RWPE1 (cell line): Measurements from ENCODE around the gene C1QC.

Source experiments
- CTCF ChIA-PET: fragments of 350-600 bp; sonication (Branson Sonifier 250); formaldehyde crosslinking; extraction: SDS; loops from one replicate; lab custom pipeline; 2021; lab: Yijun Ruan, JAX
- POLR2A ChIA-PET: fragments of 400-600 bp; formaldehyde crosslinking; extraction: SDS; loops from one replicate; lab custom pipeline; 2020; ENCODE audit warnings: antibody characterized with exemption; ENCODE audit not compliant: low non-redundant PET; lab: Yijun Ruan, JAX
- DNase-seq: peaks from one replicate; pipeline ENCODE4 v3.0.0; 2012; ENCODE audit warnings: low spot score
- H3K27ac ChIP-seq: fragments of 450-650 bp; 2 replicates; pipeline ENCODE4 v1.5.1; 2017
- TF ChIP-seq, protein P1 (sequence below): fragments of 450-650 bp; conservative IDR thresholded peaks from 2 replicates; pipeline ENCODE4 v1.5.1; 2017; ENCODE audit warnings: low read depth, mild to moderate bottlenecking

The C1QC gene

DNA sequence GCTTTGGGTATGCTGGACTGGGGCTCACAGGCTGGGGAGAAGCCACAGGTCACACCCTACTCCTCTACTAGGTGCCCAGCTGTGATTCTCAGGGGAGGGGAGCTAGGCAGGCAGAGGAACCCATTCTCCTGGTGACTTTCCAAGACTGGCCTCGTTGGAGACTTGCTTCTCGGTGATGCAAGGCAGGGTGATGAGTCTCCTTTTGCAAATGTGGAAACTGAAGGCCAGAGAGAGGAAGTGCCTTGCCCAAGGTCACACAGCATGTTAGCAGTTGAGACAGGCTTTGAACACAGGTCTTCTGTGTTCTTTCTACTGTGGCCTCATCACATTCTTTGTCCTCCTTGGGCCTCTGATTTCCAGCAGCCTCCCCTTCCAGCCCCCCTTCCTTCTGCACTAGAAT lies 27.5 kb upstream of the C1QC start:
- CTCF ChIA-PET, result no interaction called here
- DNase-seq, result no peak
- TF ChIP-seq, protein P1, sequence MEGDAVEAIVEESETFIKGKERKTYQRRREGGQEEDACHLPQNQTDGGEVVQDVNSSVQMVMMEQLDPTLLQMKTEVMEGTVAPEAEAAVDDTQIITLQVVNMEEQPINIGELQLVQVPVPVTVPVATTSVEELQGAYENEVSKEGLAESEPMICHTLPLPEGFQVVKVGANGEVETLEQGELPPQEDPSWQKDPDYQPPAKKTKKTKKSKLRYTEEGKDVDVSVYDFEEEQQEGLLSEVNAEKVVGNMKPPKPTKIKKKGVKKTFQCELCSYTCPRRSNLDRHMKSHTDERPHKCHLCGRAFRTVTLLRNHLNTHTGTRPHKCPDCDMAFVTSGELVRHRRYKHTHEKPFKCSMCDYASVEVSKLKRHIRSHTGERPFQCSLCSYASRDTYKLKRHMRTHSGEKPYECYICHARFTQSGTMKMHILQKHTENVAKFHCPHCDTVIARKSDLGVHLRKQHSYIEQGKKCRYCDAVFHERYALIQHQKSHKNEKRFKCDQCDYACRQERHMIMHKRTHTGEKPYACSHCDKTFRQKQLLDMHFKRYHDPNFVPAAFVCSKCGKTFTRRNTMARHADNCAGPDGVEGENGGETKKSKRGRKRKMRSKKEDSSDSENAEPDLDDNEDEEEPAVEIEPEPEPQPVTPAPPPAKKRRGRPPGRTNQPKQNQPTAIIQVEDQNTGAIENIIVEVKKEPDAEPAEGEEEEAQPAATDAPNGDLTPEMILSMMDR, result no peak
- H3K27ac ChIP-seq, result no peak overlapping the region
- POLR2A ChIA-PET, result no interaction called here

DNA sequence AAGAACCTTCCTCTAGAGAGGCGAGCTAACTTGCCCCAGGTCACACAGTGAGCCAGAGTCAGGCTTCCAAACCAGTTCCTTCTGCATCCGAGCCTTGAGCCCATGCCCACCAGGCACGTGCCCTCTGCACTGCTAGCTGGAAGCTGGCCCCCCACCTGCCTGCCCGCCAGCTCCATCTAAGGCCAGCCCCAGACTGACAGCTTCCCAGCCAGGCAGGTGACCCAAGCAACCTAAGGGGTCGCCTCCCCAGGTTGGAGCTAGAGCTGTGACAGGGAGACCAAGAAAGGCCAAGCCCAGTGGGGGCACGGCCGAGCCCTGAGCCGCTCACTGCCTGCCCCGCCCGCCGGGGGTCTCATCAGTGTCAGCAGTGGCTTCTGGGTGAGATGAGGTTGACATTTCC lies 26.9 kb upstream of the C1QC start:
- POLR2A ChIA-PET, result no interaction called here
- DNase-seq, result no peak
- H3K27ac ChIP-seq, result no peak overlapping the region
- CTCF ChIA-PET, result no interaction called here
- TF ChIP-seq, protein P1, result no peak

DNA sequence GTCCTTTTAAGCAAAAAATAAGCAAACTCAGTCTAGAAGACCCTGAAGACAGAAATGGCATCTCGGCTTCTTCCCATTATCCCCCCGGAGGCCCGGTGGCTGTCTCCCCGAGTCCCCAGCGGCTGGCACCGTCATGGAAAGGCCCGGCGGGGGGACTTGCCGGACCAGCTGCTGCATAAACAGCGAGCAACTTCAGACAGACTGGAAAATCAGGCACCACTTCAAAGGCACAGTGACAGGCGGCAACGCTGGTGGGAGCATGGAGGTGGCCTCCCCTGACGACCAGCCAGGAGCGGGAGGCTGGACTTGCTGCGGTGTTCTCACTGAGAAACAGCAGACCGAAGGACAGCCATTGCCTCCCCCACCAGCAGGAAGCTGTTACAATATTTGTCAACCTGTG lies 25.4 kb upstream of the C1QC start:
- CTCF ChIA-PET, result interaction anchor here (0.6 kb wide), 1 partner anchor 86 kb away, joined by 4 read pairs; no protein-coding TSS in a partner anchor

DNA sequence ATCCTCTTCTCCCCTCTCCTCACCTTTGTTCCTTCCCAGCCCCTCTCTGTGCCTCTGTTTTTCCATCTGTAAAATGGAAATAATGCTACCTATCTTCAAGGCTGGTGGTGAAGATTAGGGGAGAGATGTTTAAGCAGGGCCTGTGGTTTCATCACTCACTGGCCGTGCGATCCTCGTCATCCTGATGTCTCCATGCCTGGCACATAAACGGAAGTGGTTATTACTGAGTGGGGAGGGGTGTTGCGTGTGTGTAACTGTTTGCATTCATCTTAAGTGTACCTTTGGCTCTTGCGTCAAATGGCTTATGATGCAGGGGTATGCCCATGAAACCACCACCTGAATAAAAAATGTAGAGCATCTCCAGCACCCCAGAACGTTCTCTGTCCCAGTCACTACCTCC lies 24.2 kb upstream of the C1QC start:
- CTCF ChIA-PET, result no interaction called here
- TF ChIP-seq, protein P1, result no peak
- no peak for DNase-seq
- H3K27ac ChIP-seq, result no peak overlapping the region
- POLR2A ChIA-PET, result no interaction called here

More for the DNA sequence above, 25.4 kb upstream of the C1QC start:
- no peak for DNase-seq
- TF ChIP-seq, protein P1, result no peak
- no peak overlapping the region for H3K27ac ChIP-seq
- POLR2A ChIA-PET, result no interaction called here

DNA sequence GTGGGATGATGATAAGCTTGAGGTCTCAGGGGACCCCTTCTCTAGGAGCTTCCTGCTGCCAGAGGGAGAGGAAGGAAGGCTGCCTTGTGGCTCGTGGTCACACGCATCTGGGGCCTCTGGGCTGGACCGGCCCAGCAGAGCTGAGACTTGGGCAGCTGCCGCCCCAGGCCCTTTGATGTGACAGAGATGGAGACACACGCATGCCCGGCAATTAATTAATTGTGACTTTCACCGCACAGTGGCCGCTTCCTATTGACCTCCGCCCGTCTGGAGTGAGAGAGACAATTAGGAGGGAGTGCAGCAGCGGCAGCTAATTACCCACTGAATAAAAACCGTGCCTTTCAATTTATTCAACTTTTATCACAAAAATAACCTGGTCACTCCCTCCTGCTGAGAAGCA lies 23.6 kb upstream of the C1QC start:
- no peak overlapping the region for H3K27ac ChIP-seq
- DNase-seq, result no peak
- ChIA-PET POLR2A (no interaction called here), CTCF (interaction anchor here (0.7 kb wide), 1 partner anchor 27 kb away, joined by 3 read pairs; no protein-coding TSS in a partner anchor)
- TF ChIP-seq, protein P1, result no peak

DNA sequence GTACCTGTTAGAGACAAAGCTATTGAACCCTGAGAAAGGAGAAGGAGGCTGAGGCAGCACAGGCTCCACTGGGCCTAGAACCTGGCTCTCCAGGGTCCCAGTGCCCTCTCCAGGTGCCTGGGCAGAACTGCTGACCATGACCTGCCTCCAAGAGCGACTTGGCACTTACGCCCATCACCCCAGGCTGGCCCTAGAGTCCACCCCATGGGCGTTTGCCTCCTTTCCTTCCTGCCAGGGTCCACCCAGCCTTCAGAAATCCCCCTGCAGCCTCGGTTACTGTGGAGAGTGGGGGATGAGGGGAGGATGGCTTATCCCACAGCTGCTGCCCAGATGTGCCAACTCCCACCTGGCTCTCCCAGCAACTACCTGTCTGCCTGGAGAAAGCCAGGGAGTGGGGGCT lies 21.7 kb upstream of the C1QC start:
- TF ChIP-seq, protein P1, result no peak
- no peak overlapping the region for H3K27ac ChIP-seq
- ChIA-PET POLR2A (no interaction called here), CTCF (interaction anchor here (0.6 kb wide), 1 partner anchor 641 kb away, joined by 6 read pairs; no protein-coding TSS in a partner anchor)
- no peak for DNase-seq
